CD4-positive, alpha-beta T cell treated with Interleukin-4 for 1 hour (primary cell): Measurements from ENCODE around the gene SEMA5A.

Source experiments
- DNase-seq, 2 donors: peaks; one replicate each; pipeline ENCODE4 v3.0.0-alpha.2; 2020 to 2022

SEMA5A gene

DNA sequence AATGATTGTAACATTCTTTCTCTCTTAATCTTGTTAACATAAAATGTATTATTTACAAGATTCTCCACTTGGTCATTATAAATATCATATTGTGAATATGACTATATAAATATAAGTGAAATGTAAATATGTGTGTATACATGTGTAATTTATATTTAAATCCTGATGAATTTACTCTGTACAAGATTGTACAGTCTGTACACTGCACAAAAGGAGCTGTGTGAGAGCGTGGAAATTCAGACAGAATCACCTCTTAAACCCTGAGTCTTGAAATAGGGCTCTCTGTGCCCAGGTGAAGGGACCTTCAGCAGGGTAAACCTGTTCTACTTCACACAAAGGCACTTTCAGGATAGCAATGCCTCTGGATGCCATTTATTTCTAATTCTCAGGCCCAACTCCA lies 456.0 kb downstream of the SEMA5A start:
- DNase-seq = no peak

DNA sequence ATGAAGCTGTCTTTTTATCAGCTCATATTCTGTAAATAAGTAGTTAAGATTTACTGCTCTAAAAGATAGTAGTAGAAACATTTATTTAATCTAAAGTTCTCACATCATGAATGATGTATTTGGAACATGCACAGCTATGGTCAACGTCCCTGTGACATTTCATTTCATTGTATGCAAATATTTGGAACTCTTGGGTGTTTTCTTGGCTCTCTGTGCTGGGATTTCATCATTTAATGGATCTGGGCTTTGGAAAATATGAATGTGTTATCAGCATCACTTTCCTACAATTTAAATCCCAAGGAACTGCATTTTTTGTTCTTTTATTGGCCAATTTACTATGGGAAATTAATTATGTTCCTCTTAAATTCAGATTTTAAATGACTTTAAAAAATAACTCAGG lies 462.9 kb downstream of the SEMA5A start:
- DNase-seq = no peak

- no peak for DNase-seq
Observed at GRCh38 chr5:9072701-9073100, 473.2 kb downstream of the SEMA5A start.

GRCh38 chr5:9071524-9071923 lies 474.4 kb downstream of the SEMA5A start:
- DNase-seq = no peak

DNA sequence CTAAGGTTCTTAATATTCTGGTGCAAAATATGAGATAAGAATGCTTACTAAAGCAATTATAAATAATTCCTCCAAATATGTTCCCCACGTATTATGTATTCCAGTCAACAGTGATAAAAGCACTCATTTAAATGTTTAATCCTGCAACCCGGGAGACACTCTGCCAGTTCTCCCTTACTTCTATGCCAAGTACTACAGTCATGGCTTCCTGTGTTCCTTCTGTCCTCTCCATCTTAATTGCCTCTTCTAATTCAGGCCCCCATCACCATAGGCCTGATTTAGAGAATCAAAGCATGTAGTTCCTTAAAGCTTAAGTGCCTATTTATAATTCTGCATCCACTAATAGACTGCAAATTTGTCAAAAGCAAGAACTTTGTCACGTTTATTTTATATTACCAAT lies 474.8 kb downstream of the SEMA5A start:
- no peak for DNase-seq

- no peak for DNase-seq
Observed at GRCh38 chr5:9069650-9070049, 476.2 kb downstream of the SEMA5A start.

DNA sequence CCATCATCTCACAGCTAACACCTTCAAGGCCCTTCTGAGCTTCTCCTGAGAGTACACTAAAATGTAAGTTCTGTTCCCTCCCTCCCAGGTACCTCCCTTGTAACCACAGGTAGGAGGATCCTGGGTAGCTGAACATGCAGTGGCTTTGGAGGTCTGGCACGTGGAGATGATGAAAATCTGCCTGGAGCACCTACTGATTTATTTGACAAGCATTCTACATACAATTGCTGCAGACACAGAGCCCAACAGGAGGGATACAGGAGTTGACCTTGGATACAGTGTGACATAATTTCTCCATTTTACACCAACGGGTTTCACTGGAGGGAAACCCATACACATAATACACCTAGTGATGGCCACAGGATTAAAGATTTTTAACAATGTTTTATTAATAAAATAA lies 478.7 kb downstream of the SEMA5A start:
- DNase-seq = no peak

DNA sequence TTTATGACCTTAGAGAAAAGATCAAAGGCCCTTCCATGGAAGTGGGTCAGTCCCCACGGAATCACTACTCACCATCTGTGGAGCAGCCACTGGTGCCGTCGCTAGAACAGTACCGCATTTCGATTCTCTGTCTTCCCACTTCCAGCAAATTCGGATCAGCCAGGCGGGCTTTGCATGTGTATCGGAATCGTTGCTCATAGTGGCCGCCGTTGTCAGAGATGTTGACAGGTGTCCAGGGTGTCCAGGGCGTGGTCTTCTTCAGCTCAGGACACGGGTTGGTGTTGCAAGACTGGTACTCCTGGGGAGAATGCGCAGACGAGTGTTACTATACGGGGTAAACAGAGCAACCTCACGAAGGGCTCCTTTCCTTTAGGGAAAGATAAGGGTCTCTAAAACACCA lies 479.5 kb downstream of the SEMA5A start:
- no peak for DNase-seq

GRCh38 chr5:9063615-9064245 lies 482.1 kb downstream of the SEMA5A start:
- no peak for DNase-seq

- no peak for DNase-seq
Observed at GRCh38 chr5:9062873-9063272, 483.0 kb downstream of the SEMA5A start.

DNA sequence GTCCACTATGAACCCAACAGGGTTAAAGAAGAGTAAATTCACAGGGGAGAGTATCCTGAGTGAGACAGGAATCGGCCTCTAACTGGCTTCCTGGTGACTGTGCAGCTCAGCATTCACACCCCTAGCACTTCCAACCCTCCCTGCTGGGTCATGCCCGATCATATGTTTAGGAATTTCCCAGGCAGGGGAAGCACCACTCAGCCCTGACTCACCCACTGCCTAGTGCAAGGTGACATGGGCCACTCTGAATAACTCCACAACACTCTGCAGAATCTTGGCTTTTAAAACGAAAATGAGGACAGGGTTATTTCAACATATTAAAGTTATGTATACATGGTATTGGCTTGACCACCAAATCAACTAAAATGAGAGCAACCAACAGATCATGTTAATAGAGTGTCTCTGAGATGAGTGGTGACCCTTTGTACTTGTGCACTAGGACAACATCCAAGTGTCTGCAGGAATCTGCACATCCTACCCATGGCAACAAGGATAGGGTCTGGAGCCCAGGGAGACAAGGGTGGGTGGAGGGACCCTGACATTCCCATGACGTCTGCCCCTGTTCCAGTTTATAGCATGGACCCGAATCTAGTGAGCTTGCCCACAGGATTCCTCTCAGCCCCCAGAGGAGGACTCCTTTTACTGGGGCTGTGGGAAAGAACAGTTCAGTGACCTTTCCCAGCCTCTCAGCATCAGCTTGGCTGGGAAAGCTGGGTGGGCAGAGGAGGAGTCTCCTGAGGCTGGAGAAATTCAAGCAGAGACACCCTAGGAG lies 485.8 kb downstream of the SEMA5A start:
- no peak for DNase-seq

DNA sequence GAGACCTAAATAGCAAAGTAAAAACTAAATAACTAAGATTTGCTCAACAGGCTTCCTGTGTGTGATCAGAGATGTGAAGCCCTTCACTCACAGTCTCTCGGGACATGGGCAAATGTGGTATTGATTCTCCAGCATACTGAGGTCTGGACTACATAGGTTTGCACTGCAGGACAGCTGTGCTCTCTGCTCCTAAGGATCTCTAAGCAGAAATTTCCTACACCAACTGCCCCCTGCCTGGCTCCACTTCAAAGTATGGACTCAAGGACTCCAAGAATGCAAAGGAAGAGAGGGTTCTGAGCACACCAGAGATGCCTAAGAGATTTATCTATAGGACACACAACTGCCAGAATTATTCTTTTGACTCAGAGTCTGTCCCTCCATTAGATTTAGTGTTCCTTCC lies 487.2 kb downstream of the SEMA5A start:
- no peak for DNase-seq

DNA sequence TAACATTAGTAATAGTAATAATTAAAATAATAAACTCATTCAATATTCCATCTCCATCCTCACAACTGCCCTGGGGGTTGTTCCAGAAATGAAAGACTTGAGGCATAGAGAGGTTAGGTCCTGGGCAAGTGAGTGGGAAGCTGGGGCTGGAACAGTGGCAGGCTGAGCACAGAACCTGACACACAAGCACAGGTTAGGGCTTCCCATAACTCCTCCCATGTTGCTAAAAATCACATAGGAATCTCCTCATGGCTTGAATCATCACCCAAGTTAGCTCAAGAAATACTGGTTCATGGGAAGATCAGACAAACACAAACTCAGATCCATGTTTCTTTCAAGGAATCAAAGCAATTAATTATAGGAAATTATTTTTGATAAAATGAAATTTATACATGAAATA lies 487.7 kb downstream of the SEMA5A start:
- DNase-seq = no peak

DNA sequence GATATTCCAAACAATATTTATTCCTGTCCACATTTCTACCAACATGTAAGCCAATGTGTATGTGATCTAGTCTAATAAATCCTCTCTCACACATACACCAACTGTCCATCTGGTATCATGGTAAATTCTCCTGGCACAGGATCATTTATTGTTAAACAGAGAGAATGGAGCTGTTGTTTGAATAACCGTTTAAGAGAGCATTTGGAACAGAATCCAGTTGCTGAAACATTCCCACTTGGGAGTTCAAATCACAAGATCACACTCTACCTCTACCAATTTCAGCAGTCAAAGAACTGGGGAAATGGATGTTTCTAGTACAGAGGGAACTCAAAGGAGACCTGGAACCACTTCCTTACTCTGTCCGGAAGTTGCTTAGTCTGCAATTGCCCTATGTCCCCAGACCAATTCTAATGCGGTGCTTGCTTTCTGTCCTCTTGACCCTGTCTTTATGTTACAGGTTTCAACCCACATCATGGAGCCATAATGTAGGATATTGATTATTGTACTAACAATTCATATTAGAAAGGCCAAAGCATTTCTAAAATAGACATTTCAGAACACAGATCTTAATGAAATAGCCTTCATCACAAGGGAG lies 488.4 kb downstream of the SEMA5A start:
- DNase-seq = no peak

DNA sequence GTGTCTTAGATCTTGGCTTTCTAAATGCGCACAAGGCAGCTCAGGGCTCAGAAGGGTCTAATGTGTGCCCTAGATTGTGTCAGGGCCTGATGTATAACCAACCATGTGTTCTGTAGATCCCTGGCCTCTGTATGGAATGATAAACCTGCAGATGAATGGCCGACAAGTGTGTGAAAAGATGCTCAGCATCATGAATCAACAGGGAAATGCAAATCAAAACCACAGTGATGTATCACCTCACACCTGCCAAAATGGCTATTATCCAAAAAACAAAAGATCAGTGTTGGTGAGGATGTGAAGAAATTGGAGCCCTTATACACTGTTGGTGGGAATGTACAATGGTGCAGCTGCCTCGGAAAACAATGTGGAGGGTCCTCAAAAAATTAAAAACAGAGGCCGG lies 489.8 kb downstream of the SEMA5A start:
- DNase-seq = no peak

- no peak for DNase-seq
Observed at GRCh38 chr5:9054821-9055589, 490.9 kb downstream of the SEMA5A start.

DNA sequence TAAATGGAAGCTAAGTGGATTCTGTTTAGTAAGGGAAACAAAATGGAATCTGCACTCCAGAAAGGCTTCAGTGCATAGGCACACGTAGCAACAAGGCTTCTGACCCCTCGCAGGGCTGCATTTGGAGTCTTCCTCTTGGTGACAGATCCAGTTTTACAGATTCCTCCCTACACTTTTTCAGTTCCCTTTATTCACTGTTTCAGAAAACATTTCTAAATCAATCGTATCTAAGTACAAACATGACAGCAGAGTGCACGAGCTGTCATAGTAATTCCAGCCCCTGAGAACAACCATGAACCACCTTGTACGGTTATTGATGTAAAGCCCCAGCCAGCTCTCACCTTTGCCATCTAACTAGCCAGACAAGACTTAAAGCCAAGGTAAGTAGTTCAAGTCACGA lies 491.6 kb downstream of the SEMA5A start:
- DNase-seq = no peak

DNA sequence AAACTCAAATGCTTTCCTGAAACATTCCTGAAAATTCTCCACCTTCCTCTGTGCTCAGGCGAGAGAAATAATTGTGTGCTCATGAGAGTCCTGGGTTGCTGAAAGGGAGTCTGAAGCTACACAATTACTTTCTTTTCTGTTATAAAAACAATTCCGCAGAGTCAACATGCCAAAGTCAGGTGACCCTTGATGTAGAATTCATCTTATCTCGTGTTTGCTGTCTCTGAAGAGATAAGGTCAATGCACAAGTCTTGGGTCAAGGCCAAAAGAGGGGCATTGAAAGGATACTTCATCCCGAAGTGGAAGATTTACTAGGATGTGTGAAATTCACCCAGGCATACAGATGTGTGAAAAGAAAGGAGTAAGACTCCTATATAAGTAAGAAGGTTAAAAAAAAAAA lies 493.5 kb downstream of the SEMA5A start:
- no peak for DNase-seq

DNA sequence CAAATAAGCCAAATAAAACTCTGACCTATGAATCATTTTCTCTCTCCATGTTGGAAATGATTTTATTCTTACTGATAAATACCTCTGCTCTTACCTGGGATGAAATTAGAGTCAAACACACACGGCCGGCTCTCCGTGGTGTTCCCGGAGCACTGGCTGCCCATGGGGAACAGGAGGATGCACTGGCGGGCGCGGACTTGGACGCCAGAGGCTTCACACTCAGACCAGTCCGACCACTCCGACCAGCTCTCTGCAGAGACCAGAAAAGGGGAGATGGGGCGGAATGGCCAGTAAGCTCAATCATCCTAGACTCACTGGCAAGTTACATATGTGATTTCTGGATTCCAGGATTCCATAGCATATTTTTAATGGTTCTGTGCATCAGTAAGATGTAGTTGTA lies 494.1 kb downstream of the SEMA5A start:
- DNase-seq = no peak

DNA sequence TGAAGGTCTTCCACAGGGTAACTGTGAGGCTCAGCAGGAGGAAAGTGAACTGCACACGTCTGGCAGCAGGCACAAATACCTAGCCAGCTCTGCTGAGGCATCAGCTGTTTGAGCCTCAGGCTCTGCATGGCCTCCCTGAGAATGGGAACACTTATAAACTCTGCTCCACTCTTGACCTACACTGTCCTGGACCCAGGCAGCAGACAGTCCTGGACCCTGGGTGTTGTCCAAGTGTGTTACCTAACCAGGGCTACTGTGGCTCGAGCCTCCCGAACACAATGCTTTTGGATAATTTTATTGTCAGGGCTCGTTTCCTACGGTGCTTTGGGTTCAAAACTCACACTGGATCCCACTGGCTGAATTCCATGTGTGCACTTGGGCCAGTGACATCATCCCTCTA lies 497.9 kb downstream of the SEMA5A start:
- no peak for DNase-seq

GRCh38 chr5:9046756-9047481 lies 499.0 kb downstream of the SEMA5A start:
- no peak for DNase-seq

DNA sequence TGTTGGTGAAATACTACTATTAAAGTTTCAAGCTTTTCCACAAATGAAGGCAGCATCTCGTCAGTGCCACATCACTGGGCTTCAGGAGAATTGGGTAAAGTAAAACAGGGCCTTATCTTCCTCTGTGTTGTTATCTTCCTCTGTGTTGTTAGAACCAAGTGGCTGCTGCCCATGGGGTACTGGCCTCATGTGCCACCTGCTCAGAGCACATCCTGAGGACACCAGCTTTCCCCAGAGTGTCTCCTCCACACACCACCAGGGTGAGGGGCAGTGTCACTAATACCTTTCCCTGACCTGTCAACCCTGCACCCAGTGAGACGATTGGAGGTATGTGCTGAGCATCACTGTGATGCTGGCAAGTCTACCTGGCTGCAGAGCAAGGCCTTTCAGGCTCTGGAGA lies 499.9 kb downstream of the SEMA5A start:
- DNase-seq = no peak

- DNase-seq = no peak
Observed at GRCh38 chr5:9042241-9042640, 503.6 kb downstream of the SEMA5A start.
